Astrocyte (in vitro differentiated cells and primary cell): ENCODE results near the gene SLCO3A1.

ENCODE experiments used
- EZH2 ChIP-seq: IDR thresholded peaks from 2 replicates; pipeline ENCODE4 v1.6.1; 2012; ENCODE audit warnings: mild to moderate bottlenecking, low read length, inconsistent platforms; ENCODE audit not compliant: insufficient read depth
- TF ChIP-seq, protein P1 (sequence below): IDR thresholded peaks from 2 replicates; pipeline ENCODE4 v1.5.1; 2011; ENCODE audit warnings: low read depth, mild to moderate bottlenecking, inconsistent platforms, low read length, moderate library complexity; ENCODE audit not compliant: insufficient read depth

DNA sequence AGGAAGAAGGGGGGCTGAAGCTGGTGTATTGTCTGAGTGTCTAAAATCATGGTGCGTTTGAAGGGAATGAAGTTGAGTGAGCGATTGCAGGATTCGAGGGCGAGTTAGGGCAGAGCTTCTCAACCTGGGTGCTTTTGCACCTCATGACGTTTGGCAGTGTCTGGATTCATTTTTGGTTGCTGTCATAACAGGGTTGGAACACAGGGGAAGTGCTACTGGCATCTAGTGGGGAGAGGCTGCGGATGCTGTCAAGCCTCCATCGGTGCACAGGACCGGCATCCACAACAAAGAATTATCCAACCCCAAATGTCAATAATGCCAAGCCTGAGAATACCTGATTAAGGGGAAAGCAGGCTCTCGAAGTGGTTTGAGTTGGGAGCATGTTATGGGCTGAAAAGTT is 120.0 kb downstream of the SLCO3A1 start:
- TF ChIP-seq, protein P1, sequence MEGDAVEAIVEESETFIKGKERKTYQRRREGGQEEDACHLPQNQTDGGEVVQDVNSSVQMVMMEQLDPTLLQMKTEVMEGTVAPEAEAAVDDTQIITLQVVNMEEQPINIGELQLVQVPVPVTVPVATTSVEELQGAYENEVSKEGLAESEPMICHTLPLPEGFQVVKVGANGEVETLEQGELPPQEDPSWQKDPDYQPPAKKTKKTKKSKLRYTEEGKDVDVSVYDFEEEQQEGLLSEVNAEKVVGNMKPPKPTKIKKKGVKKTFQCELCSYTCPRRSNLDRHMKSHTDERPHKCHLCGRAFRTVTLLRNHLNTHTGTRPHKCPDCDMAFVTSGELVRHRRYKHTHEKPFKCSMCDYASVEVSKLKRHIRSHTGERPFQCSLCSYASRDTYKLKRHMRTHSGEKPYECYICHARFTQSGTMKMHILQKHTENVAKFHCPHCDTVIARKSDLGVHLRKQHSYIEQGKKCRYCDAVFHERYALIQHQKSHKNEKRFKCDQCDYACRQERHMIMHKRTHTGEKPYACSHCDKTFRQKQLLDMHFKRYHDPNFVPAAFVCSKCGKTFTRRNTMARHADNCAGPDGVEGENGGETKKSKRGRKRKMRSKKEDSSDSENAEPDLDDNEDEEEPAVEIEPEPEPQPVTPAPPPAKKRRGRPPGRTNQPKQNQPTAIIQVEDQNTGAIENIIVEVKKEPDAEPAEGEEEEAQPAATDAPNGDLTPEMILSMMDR, result no peak
- no peak for TF ChIP-seq EZH2
